Vagina (tissue), 2 donors: Measurements from ENCODE around the gene TGFBR3L.

Source experiments
- POLR2A ChIP-seq, 2 donors: fragments of 450-650 bp; IDR thresholded peaks; one replicate each; pipeline ENCODE4 v1.6.1; 2017; ENCODE audit warnings: antibody characterized with exemption in 2 of 2, mild to moderate bottlenecking in 2 of 2, moderate library complexity in 2 of 2
- POLR2AphosphoS5 ChIP-seq, 2 donors: sonication (generic); formaldehyde crosslinking; IDR thresholded peaks; one replicate each; pipeline ENCODE4 v1.9.0; 2017; ENCODE audit warnings: antibody characterized with exemption in 2 of 2, mild to moderate bottlenecking in 2 of 2, low read depth in 1 of 2; ENCODE audit not compliant: insufficient read depth in 1 of 2
- TF ChIP-seq, protein P1 (sequence below), 3 experiments: fragments of 450-650 bp in 2 of 3; fragments of 200-600 bp in 1 of 3; sonication (generic) in 1 of 3; IDR thresholded peaks; one replicate each; pipeline ENCODE4 v1.5.1; 2017 to 2019; ENCODE audit warnings: antibody characterized with exemption in 3 of 3, mild to moderate bottlenecking in 2 of 3, moderate library complexity in 2 of 3

DNA sequence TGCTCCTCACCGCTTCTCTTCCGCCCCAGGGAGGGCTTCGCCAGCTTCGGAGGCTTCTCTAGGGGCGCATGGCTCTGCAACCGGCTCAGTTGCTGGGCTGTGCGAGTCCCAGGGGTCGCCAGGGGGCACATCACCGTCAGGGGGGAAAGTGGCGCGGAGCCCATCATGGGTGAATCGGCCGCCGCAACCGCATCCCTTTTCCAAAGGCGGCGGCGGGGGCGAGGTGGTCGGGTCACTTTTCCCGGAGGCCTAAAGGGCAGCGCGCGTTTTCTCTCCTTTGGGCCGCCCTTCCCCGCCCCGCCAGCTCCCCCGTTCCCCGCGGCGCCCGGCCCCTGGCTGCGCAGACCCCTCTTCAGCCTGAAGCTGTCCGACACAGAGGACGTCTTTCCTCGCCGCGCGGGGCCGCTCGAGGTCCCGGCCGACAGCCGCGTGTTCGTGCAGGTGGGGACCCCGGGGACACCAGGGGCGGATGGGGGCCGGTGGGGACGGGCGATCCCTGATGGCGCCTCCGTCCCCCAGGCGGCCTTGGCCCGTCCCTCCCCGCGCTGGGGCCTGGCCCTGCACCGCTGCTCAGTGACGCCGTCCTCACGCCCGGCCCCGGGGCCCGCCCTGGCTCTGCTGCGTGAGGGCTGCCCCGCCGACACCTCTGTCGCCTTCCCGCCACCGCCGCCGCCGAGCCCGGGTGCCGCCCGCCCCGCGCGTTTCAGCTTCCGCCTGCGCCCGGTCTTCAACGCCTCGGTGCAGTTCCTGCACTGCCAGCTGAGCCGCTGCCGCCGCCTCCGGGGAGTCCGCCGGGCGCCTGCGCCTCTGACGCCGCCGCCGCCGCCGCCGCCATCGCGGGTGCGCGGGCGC, 1.7 kb downstream of the TGFBR3L start:
- TF ChIP-seq, protein P1, sequence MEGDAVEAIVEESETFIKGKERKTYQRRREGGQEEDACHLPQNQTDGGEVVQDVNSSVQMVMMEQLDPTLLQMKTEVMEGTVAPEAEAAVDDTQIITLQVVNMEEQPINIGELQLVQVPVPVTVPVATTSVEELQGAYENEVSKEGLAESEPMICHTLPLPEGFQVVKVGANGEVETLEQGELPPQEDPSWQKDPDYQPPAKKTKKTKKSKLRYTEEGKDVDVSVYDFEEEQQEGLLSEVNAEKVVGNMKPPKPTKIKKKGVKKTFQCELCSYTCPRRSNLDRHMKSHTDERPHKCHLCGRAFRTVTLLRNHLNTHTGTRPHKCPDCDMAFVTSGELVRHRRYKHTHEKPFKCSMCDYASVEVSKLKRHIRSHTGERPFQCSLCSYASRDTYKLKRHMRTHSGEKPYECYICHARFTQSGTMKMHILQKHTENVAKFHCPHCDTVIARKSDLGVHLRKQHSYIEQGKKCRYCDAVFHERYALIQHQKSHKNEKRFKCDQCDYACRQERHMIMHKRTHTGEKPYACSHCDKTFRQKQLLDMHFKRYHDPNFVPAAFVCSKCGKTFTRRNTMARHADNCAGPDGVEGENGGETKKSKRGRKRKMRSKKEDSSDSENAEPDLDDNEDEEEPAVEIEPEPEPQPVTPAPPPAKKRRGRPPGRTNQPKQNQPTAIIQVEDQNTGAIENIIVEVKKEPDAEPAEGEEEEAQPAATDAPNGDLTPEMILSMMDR (IDR thresholded peaks at IDR 0.05), result no peak
- TF ChIP-seq POLR2A (IDR thresholded peaks at IDR 0.05) (no peak), POLR2AphosphoS5 (IDR thresholded peaks at IDR 0.05; ENCODE audit: insufficient read depth in 1 of 2, low read depth in 1 of 2) (no peak)
